ENCODE results near the gene BABAM2. TPM values are rescaled to one million over a fixed set of nuclear protein-coding genes. Genes with fewer than 3 reads are reported as not detected.
"Not testable (repeated sequence)": the region's sequence is repeated elsewhere in the genome, so short reads cannot be mapped to it uniquely, and the experiment has no call there.

BABAM2 gene
- total RNA-seq, 1 experiment from 2014 or later = 33.1 TPM

- peaks cover 9% of the 10 kb centered on the region for H3K9me3 ChIP-seq
- DNase-seq = peak; percentile 46
- H3K36me3 ChIP-seq = no peaks in the 10 kb centered on the region
- no peaks in the 10 kb centered on the region for H3K27me3 ChIP-seq
- no peak overlapping the region for H3K4me3 ChIP-seq
These were observed 113.6 kb downstream of the BABAM2 start for GRCh38 chr2:28004086-28004485.

DNA sequence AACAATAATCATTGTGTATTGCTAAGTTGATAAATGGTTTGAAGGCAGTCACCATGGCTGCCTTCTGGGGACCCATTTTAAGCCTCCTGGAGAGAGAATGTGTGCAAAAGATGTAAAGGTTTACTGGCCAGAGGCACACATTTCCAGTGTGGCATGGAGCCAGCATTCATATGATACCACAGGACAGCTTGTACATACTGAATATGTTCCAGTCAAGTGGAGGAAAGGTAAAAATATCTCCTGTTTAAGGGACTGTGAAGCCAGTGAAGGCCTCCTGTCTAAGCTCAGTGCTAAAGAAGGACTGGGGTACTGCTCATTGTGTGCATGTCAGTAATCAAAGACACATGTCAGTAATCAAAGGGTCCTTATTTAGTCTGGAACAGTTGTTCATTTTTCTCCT, 119.2 kb downstream of the BABAM2 start:
- no peaks in the 10 kb centered on the region for H3K9me3 ChIP-seq
- no peak overlapping the region for H3K4me3 ChIP-seq
- no peak for DNase-seq
- no peaks in the 10 kb centered on the region for H3K27me3 ChIP-seq
- H3K36me3 ChIP-seq = no peaks in the 10 kb centered on the region

DNA sequence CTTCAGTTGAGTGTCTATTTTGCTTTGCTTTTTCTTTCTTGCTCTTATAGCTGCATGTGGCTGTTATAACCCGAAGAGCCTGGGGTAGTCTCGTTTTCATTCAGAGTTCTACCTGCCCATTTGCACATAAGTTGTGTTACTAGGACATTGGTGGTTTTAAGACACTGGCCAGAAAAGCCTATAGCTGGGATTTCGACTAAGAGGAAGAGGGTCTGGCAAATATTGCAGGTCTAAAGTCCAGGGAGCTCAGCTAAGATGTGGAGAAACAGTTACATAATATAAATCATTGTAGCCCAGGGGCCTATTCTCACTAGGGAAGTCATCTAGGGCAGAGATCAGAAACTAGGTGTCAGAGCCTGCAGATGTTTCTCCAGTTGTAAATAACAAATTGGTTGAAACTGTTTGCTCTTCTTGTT, 120.8 kb downstream of the BABAM2 start:
- Histone ChIP-seq H3K9me3 (no peaks in the 10 kb centered on the region), H3K36me3 (no peaks in the 10 kb centered on the region), H3K4me3 (no peak overlapping the region), H3K27me3 (no peaks in the 10 kb centered on the region)
- no peak for DNase-seq

GRCh38 chr2:28018474-28018873, 127.9 kb downstream of the BABAM2 start:
- not testable (repeated sequence) for H3K36me3 ChIP-seq, H3K9me3 ChIP-seq, H3K4me3 ChIP-seq, H3K27me3 ChIP-seq, DNase-seq

DNA sequence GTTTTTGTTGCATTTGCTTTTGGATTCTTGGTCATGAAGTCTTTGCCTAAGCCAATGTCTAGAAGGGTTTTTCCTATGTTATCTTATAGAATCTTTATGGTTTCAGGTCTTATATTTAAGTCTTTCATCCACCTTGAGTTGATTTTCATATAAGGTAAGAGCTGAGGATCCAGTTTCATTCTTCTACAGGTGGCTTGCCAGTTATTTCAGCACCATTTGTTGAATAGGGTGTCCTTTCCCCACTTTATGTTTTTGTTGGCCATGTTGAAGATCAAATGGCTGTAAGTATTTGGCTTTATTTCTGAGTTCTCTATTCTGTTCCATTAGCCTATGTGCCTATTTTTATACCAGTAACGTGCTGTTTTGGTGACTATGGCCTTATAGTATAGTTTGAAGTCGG, 129.0 kb downstream of the BABAM2 start:
- not testable (repeated sequence) for DNase-seq, H3K9me3 ChIP-seq, H3K4me3 ChIP-seq, H3K27me3 ChIP-seq, H3K36me3 ChIP-seq

DNA sequence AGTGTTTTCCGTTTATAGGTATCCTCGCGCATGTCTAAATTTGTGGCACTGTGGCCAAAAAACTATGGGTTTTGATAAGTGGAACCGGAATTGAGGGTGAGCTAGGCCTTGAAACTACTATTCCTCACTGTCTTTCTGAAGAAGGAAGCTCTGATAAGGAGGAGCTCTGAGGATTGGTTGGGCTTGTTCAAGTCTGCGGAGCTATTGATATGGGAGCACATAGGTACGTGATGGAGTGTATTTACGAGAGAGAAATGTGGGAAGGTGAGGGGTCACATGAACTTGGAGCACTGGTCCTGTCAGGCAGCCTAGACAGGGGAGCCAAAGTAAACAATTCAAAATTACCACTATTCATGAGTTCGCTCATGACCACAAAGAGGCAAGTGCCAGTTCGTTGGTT, 131.4 kb downstream of the BABAM2 start:
- Histone ChIP-seq H3K36me3 (peaks cover 10% of the 10 kb centered on the region; the same call in 1 of the 2 replicates), H3K9me3 (peaks cover 4% of the 10 kb centered on the region), H3K4me3 (no peak overlapping the region), H3K27me3 (no peaks in the 10 kb centered on the region)
- DNase-seq = no peak

GRCh38 chr2:28025123-28025522, 134.6 kb downstream of the BABAM2 start:
- H3K4me3 ChIP-seq = no peak overlapping the region
- H3K27me3 ChIP-seq = no peaks in the 10 kb centered on the region
- H3K36me3 ChIP-seq = peaks cover 10% of the 10 kb centered on the region; the same call in 1 of the 2 replicates
- DNase-seq = no peak
- peaks cover 4% of the 10 kb centered on the region for H3K9me3 ChIP-seq

GRCh38 chr2:28026230-28026629, 135.7 kb downstream of the BABAM2 start:
- H3K27me3 ChIP-seq, H3K4me3 ChIP-seq, H3K9me3 ChIP-seq, DNase-seq, H3K36me3 ChIP-seq: not testable (repeated sequence)

DNA sequence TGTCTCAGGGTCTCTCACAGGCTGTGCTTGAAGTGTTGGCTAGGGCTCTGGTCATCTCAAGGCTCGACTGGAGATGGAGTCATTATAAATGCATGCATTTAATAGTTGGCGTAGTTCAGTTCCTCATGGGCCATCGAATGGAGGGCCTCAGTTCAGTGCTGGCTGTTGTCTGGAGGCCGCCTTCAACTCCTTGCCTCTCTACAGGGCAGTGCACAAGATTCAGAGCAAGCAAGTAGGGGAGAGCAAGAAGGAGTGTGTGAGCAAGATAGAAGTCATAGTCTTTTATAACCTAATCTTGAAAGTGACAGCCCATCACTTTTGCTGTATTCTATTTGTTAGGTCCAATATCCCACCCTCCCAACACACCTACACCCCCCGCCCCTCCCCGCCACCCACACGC, 137.5 kb downstream of the BABAM2 start:
- peaks cover 10% of the 10 kb centered on the region; the same call in 1 of the 2 replicates for H3K36me3 ChIP-seq
- no peaks in the 10 kb centered on the region for H3K27me3 ChIP-seq
- H3K4me3 ChIP-seq = no peak overlapping the region
- H3K9me3 ChIP-seq = peaks cover 4% of the 10 kb centered on the region
- no peak for DNase-seq

DNA sequence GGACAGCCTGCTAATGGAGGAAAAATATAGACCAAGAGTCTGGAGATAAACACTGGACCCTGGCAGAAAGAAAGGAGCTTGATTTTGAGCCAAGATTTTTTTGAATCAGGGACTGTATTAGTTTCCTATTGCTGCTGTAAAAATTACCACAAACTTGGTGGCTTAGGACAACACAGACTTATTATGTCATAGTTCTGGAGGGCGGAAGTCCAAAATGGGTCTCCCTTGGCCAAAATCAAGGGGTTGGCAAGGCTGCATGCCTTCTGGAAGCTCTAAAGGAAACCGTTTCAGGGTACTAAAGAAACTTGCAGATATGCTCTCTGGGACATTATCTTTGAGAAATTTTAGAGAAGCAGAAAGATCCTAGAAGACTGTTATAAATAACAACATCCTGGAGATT, 140.1 kb downstream of the BABAM2 start:
- peak; percentile 2 for DNase-seq
- Histone ChIP-seq H3K4me3 (no peak overlapping the region), H3K9me3 (peaks cover 4% of the 10 kb centered on the region), H3K36me3 (peaks cover 9% of the 10 kb centered on the region; the same call in 1 of the 2 replicates), H3K27me3 (no peaks in the 10 kb centered on the region)

DNA sequence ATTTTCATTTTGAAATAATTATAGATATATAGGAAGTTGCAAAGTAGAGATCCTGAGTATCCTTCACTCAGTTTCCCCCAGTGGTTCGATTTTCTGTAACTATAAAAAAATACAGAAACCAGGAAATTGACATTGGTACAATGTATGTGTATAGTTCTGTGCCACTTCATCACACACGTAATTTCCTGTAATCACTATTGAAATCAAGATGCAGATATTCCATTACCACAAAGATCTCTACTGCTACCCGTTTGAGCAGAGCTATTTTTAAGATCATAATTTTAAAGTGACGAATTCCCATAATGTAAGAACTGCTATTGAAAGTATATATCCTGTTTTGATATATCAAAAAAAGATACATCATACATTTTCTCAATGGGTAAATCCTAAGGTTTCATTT, 142.3 kb downstream of the BABAM2 start:
- H3K9me3 ChIP-seq = no peaks in the 10 kb centered on the region
- H3K4me3 ChIP-seq = no peak overlapping the region
- H3K36me3 ChIP-seq = no peaks in the 10 kb centered on the region; the same call in 1 of the 2 replicates
- no peaks in the 10 kb centered on the region for H3K27me3 ChIP-seq
- no peak for DNase-seq

DNA sequence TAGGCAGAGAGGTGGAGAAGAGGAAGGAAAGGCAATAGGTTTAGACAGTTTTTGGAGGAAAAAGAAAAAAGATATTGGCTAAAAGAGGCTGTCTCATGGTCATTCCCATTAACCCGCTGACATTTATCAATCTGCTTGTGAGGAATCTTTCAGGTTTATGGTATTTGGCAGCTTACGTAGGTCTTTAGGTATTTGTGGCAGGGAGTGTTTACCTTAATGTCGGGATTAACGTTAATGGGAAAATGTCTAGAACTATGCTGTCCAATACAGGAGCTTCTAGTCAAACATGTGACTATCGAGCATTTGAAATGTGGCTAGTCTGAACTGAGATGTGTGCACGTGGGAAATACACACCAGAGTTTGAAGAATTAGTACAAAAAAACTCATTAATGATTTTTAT, 144.2 kb downstream of the BABAM2 start:
- Histone ChIP-seq H3K27me3 (no peaks in the 10 kb centered on the region), H3K9me3 (no peaks in the 10 kb centered on the region; the same call in 1 of the 2 replicates), H3K36me3 (no peaks in the 10 kb centered on the region; the same call in 1 of the 2 replicates), H3K4me3 (no peak overlapping the region)
- no peak for DNase-seq

DNA sequence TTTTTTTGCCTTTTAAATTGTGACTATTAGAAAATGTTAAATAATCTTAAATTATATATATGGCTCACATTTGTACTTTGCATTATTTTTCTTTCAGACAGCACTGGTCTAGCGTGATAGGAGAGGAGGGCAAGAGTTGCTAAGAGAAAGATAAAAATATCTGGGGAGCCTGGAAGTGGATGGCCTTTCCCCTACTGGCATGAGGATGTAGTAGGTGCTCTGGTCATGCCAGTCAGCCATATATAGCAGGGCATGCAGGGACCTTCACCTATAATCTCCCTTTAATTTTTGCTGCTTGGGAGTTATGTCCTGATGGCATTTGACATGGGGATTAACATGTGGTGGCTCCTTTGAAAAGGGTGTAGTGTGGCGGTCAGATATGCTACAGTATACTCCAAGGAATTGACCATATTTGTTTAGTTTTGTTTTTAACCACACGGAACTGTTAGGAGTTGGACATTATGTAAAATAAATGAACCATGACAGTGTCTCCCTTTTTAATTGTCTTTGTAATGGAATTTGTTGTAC, 144.7 kb downstream of the BABAM2 start:
- H3K4me3 ChIP-seq = no peak overlapping the region
- no peaks in the 10 kb centered on the region for H3K27me3 ChIP-seq
- H3K9me3 ChIP-seq = no peaks in the 10 kb centered on the region; the same call in 1 of the 2 replicates
- H3K36me3 ChIP-seq = no peaks in the 10 kb centered on the region; the same call in 1 of the 2 replicates
- no peak for DNase-seq

- no peaks in the 10 kb centered on the region; the same call in 1 of the 2 replicates for H3K36me3 ChIP-seq
- no peak for DNase-seq
- H3K4me3 ChIP-seq = no peak overlapping the region
- H3K9me3 ChIP-seq = no peaks in the 10 kb centered on the region; the same call in 1 of the 2 replicates
- no peaks in the 10 kb centered on the region for H3K27me3 ChIP-seq
These were observed 145.3 kb downstream of the BABAM2 start for GRCh38 chr2:28035816-28036215.

DNA sequence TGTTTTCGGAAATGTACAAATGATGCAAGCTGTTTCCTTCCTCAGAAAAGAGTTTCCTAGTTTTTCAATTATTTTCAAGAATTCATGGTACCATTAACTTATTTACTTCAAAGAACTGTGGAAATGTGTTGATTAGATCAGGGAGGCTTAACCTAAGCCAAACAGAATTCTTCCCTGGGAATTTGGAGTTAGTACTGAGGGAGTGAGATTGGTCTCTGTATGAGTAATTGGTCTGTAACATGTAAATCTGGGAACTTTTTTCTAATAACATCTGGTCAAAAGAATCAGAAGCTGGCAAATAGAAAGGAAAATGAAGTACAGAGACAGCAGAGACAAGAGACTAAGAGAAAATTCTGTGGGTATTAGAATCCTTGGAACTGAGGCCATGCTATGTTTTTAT, 145.8 kb downstream of the BABAM2 start:
- no peak overlapping the region for H3K4me3 ChIP-seq
- no peak for DNase-seq

DNA sequence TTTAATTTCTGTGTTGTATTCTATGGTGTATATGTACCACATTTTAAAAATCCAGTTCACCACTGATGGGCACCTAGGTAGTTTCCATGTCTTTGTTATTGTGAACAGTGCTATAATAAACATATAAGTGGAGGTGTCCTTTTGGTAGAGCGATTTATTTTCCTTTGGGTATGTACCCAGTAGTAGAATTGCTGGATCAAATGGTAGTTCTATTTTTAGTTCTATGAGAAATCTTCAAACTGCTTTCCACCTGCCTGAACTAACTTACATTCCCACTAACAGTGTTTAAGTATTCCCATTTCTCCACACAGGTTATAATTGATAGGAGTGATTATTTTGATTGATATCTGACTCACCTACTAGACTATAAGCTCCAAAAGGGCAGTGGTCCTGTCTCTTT, 148.2 kb downstream of the BABAM2 start:
- no peaks in the 10 kb centered on the region for H3K27me3 ChIP-seq
- no peak for DNase-seq
- H3K4me3 ChIP-seq = no peak overlapping the region
- H3K9me3 ChIP-seq = no peaks in the 10 kb centered on the region; the same call in 1 of the 2 replicates
- H3K36me3 ChIP-seq = no peaks in the 10 kb centered on the region; the same call in 1 of the 2 replicates

More for the DNA sequence above, 145.8 kb downstream of the BABAM2 start:
- Histone ChIP-seq H3K36me3 (no peaks in the 10 kb centered on the region; the same call in 1 of the 2 replicates), H3K27me3 (no peaks in the 10 kb centered on the region), H3K9me3 (no peaks in the 10 kb centered on the region; the same call in 1 of the 2 replicates)

- Histone ChIP-seq H3K27me3 (no peaks in the 10 kb centered on the region), H3K4me3 (no peak overlapping the region), H3K36me3 (no peaks in the 10 kb centered on the region; the same call in 1 of the 2 replicates), H3K9me3 (no peaks in the 10 kb centered on the region)
- DNase-seq = peak; percentile 9
These were observed 155.3 kb downstream of the BABAM2 start for GRCh38 chr2:28045676-28046351.

DNA sequence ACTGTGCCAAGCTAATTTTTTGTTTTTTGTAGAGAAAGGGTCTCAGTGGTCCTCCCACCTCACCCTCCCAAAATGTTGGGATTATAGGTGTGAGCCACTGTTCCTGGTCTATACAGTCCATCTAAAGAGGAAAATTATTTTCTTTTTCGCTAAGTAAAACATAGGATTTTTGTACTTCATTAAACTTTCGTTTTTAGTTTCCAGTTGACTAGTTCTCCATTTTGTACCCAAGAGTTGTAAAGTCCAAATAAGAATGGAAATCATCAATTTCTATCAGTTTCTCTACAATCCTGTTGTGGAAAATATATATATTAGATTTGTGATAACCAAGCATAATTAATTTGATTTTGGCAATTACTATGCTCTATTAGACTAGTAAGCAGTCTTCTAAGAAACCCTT, 156.4 kb downstream of the BABAM2 start:
- DNase-seq = no peak
- Histone ChIP-seq H3K4me3 (no peak overlapping the region), H3K27me3 (no peaks in the 10 kb centered on the region), H3K9me3 (no peaks in the 10 kb centered on the region), H3K36me3 (no peaks in the 10 kb centered on the region; the same call in 1 of the 2 replicates)
